Astrocyte of the spinal cord (primary cell): ENCODE measurements around the gene SOX6.

Experiments
- DNase-seq: peaks from one replicate; pipeline ENCODE4 v3.0.0; 2011; ENCODE audit warnings: low read depth, low spot score
- H3K4me3 ChIP-seq: 2 replicates; pipeline ENCODE4 v1.5.1; 2011; ENCODE audit warnings: low read depth, mild to moderate bottlenecking, low read length, moderate library complexity
- CTCF ChIP-seq: IDR thresholded peaks from 2 replicates; pipeline ENCODE4 v1.5.1; 2012; ENCODE audit warnings: low read depth, mild to moderate bottlenecking, low read length, inconsistent platforms
- in situ Hi-C: cut with HindIII; loops from 2 replicates; pipeline ENCODE4 v1.10.0; 2017; ENCODE audit warnings: low sequenced_read_pairs

The SOX6 gene

DNA sequence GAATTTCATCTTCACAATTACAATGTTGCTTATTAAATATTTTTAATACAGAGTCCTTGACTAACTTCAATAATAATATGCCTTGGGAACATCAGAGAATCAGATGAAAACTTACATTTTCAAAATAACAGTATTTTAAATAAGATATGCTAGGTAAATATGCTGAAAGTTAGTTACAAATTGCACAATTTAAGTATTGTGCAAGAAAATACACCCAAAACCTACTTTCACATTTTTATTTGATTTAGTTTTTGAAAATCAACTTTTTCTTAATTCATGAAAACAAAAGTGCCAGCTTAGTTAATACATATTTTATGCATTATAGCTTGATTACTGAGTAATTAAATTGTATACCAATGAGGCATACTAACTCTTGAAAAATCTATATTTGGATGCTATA is 76.8 kb downstream of the SOX6 start:
- no peak for TF ChIP-seq CTCF
- no peak for DNase-seq

DNA sequence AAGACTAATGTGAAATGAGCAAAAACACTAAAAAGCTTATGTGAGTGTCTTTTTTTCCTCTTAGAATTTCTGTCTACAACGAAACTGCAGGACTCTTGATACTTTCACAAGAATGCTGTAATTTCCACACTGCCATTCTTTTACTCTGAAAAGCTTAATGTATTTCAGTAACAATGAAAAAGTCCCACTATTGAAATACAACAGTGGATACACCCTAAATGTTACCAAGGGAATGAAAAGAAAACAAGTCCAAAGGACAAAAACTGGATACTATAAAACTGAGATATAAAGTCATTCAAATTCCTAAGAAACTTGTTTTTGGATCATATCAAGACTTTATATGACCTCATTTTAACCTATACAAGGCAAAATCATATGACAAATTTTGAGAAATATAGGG is 77.4 kb downstream of the SOX6 start:
- no peak for TF ChIP-seq CTCF
- no peak overlapping the region for H3K4me3 ChIP-seq
- no peak for DNase-seq
- in situ Hi-C loops = no loop called here

More for the DNA sequence above, 76.8 kb downstream of the SOX6 start:
- in situ Hi-C loops = no loop called here
- no peak overlapping the region for H3K4me3 ChIP-seq

GRCh38 chr11:16278273-16278672 is 78.1 kb downstream of the SOX6 start:
- no peak for DNase-seq
- TF ChIP-seq CTCF = no peak
- in situ Hi-C loops = no loop called here
- no peak overlapping the region for H3K4me3 ChIP-seq

DNA sequence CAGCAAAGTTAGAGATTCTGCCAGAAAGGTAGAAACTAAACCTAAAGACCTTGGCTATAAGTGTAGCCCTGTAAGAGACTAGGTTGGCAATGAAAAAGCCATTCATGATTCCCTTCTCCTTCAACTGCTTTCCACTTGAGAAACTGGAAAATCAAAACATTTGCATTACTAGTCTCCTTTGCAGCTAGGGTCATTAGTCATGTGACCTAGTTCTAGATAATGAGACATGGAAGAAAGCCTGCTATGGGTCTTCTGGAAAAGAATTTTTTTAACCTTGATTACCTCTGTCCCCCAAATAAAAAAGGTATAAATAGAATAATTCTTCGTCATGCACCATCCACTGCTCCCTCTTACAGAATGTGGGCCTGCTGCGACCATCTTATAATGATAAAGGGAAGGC is 80.1 kb downstream of the SOX6 start:
- in situ Hi-C loops = no loop called here
- no peak for DNase-seq
- H3K4me3 ChIP-seq = no peak overlapping the region
- no peak for TF ChIP-seq CTCF

- H3K4me3 ChIP-seq = no peak overlapping the region
- no peak for DNase-seq
- in situ Hi-C loops = no loop called here
- TF ChIP-seq CTCF = no peak
Observed at GRCh38 chr11:16271258-16271657, 85.1 kb downstream of the SOX6 start.

DNA sequence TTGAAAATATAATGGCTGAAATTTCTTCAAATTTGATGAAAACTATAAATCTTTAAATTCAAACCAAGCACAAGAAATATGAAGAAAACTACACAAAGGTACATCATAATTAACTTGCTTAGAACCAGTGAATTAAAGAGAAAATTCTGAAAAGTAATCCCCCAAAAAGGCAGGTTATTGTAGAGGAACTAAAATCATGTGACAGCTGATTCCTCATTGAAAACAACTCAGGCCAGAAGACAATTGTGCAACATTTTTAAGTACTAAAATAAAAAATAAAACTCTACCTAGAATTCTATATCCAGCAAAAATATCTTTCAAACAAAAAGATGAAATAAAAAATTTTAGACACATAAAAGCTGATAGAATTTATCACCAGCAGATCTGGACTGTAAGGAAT is 90.3 kb downstream of the SOX6 start:
- in situ Hi-C loops = no loop called here
- DNase-seq = no peak

More for the DNA sequence above, 90.3 kb downstream of the SOX6 start:
- no peak overlapping the region for H3K4me3 ChIP-seq
- no peak for TF ChIP-seq CTCF
